GM19238 (cell line): ENCODE data around the gene IRGQ.

Source experiments
- DNase-seq: peaks from one replicate; pipeline ENCODE4 v3.0.0; 2011; ENCODE audit warnings: low spot score; ENCODE audit not compliant: insufficient read length

The IRGQ gene

DNA sequence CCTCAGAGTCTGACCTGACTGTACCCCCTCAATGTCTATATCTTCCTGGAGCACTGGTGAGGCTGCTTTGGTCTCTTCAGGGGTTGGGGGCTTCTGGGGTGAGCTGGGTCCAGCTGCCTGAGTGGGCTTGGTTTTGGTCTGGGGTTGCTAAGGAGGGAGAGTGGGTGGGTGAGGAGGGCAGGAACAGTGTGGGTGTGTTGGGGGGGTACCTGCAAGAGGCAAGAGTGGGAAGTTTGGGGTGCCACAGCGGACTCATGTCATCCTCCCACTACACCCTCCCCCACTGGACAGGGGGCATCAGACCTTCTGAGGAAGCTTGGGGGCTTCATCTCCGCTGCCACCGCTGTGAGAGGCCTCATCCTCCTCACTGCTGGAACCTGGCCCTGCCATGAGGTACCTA lies 49.4 kb downstream of the IRGQ start:
- DNase-seq: no peak

DNA sequence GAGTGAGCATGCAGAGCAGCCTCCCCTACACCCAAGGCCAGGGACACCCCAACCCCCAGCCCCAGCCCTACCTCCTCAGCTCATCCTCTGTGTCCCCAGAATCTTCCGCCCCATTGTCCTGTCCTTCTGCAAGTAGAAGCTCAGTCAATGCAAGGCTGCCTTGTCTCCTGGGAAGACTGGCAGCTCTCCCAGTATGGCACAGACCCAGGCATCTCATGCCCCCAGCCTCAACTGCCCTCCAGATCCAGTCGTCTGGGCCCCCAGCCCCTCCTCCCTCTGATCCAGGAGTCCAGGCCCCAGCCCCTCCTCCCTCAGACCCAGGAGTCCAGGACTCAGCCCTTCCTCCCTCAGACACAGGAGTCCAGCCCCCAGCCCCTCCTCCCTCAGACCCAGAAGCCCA lies 50.0 kb downstream of the IRGQ start:
- no peak for DNase-seq

DNA sequence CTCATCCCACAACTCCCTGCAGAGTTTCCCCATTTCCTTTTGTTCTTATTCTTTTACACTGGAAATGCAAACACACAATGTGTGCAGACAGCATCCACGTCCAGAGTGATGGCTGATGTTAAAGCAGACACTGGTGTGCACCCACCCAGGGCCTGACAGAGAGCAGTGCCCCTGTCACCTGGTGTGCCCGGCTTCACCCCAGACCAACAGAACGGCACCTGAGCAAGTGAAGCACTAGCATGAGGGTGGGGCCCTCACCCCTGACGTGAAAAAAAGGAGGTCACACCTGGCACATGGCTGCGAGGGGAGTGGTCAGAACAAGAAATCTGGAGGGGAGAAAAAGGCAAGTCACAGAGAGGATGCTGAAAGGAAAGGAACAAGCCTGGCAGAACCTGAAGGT lies 50.7 kb downstream of the IRGQ start:
- no peak for DNase-seq

DNA sequence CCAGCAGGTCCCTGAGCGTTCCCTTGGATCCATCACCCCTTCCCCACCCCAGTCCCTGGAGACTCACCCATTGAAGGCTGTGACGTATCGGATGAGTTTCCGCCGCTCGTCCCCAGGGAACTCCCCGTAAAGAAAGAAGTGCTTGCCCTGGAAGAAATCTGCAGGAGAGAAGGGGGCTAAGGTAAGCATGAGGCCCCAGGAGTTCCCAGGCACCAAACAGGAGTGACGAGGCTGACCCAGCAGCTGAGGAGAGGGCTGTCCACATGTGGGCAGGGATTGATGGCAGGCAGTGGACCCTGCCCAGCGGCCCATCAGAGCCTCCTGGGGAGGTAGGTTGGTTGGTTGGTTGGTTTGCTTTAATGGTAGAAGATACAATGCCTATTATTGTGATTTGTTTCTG lies 51.9 kb downstream of the IRGQ start:
- DNase-seq: no peak

DNA sequence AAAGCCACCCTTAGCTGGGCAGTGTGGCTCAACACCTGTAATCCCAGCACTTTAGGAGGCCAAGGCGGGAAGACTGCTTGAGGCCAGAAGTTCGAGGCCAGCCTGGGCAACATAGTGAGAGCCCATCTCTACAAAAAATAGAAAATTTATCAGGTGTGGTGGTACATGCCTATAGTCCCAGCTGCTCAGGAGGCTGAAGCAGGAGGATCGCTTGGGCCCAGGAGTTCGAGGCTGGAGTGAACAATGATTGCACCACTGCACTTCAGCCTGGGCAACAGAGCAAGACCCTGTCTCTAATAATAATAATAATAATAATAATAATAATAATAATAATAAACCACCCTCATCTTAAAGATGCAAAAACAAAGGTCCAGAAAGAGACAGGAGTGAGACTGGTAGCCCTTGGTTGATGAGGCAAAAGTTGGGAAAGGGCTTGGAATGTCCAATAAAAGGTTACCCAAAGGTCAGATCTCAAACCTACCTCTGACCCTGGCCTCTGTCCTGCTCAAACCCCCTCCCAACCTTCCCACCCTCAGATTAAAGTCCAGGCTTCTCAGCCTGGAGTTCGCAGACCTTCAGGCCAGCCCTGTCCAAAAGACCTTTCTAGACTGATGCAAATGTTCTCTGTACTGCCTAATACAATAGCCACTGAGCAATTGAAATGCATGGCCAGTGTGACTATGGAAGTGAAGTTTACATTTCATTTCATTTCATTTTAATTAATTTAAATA lies 53.8 kb downstream of the IRGQ start:
- DNase-seq: no peak

DNA sequence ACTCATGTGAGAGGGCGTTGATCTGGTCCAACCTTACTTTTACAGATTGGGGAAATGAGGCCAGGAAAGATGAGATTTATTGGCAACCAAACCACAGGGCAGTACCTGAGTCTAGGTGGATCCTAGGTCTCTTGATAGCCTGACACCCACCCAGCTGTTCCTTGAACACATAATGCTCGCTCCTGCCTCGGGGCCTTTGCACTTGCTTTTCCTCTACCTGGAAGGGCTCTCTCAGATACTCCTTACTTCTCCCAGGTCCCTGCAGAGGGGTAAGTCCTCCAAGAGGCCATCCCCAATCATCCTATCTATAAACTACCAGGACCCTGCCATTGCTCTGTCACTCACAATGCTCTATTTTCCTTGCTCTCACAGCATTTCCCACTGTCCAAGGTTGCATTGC lies 55.6 kb downstream of the IRGQ start:
- DNase-seq: no peak

DNA sequence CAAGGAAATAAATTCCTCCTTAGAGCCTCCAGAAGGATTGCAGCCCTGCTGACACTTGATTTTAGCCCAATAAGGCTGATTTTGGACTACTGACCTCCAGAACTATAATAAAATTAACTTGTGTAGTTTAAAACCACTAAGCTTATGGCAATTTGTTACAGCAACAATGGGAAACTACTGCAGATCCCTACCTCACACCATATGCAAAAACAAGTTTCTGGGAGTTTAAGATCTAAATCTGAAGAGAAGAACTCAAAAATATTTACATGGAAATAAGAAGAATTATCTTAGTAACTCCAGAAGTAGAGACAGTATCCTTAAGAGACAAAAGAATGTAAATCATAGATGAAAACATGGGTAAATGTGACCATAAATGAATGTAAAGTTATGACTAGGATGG lies 57.0 kb downstream of the IRGQ start:
- no peak for DNase-seq

DNA sequence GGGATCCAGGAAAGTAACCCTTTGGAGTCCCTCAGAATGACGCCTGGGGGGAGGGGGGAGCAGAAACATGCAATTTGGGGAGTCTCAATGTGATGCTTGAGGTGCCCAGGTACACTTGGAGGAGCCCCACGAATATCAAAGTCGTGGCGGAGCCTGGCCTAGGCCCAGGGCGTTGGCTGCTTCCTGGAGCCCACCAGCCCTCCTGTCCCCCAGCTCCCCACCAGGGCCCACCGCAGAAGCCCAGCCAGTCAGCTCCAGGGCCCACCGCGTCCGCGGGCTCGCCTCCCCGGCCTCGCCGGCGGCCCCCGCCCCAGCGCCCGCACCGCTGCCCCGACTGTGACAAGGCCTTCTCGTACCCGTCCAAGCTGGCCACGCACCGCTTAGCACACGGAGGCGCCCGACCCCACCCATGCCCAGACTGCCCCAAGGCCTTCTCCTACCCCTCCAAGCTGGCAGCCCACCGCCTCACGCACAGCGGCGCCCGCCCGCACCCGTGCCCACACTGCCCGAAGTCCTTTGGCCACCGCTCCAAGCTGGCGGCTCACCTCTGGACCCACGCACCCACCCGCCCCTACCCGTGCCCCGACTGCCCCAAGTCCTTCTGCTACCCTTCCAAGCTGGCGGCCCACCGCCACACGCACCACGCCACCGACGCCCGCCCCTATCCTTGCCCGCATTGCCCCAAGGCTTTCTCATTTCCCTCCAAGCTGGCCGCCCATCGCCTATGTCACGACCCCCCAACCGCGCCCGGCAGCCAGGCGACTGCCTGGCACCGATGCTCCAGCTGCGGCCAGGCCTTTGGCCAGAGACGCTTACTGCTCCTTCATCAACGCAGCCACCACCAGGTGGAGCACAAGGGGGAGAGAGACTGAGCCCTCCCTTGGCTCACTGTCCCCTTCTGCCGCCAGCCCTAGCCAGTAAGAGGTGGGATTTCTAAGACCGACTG lies 60.8 kb downstream of the IRGQ start:
- DNase-seq: no peak
